Activated T-cell treated with anti-CD3 and anti-CD28 coated beads, Interleukin-2, amount 50 U/mL, for 72 hours (primary cell): ENCODE data around the gene TENT4B. TPM values are rescaled to one million over a fixed set of nuclear protein-coding genes. Genes with fewer than 3 reads are reported as not detected.
A peak's percentile ranks its signal among the peaks of the same experiment; 100 is the strongest.

Experiments
- ATAC-seq, 2 donors: fragments of 150-1000 bp; cut with Tn5 transposase; replicated peaks in 1 of 2; 2 replicates each; pipeline ENCODE4 v1.10.0; 2021; ENCODE audit warnings: moderate library complexity in 2 of 2, mild to moderate bottlenecking in 1 of 2
- DNase-seq, 2 donors: peaks; one replicate each; pipeline ENCODE4 v3.0.0; 2021 to 2022; ENCODE audit warnings: mixed read lengths in 1 of 2
- H3K27ac Mint-ChIP-seq: one replicate; pipeline ENCODE4 v1.8.0; 2022; ENCODE audit warnings: mild to moderate bottlenecking, moderate library complexity, mixed read lengths
- H3K27me3 Mint-ChIP-seq: one replicate; pipeline ENCODE4 v1.8.0; 2022; ENCODE audit warnings: low read depth, mixed read lengths
- H3K36me3 Mint-ChIP-seq, 2 donors: one replicate each; pipeline ENCODE4 v1.8.0; 2022; ENCODE audit warnings: mixed read lengths in 2 of 2, mild to moderate bottlenecking in 1 of 2; ENCODE audit not compliant: insufficient read depth in 2 of 2
- H3K4me1 Mint-ChIP-seq: one replicate; pipeline ENCODE4 v1.8.0; 2022; ENCODE audit warnings: low read depth, mixed read lengths
- H3K4me3 Mint-ChIP-seq, 2 donors: one replicate each; pipeline ENCODE4 v1.8.0; 2022; ENCODE audit warnings: mild to moderate bottlenecking in 2 of 2, mixed read lengths in 2 of 2, moderate library complexity in 2 of 2
- H3K9me3 Mint-ChIP-seq, 2 donors: one replicate each; pipeline ENCODE4 v1.8.0; 2022; ENCODE audit warnings: mixed read lengths in 2 of 2
- total RNA-seq, 2 donors: library from RNA; stranded (reverse); gene quantifications; one replicate each; pipeline ENCODE4 v1.2.3, GENCODE V29; 2022

TENT4B gene
- total RNA-seq, 2 donors from 2014 or later: 27.5 to 29.0 TPM

DNA sequence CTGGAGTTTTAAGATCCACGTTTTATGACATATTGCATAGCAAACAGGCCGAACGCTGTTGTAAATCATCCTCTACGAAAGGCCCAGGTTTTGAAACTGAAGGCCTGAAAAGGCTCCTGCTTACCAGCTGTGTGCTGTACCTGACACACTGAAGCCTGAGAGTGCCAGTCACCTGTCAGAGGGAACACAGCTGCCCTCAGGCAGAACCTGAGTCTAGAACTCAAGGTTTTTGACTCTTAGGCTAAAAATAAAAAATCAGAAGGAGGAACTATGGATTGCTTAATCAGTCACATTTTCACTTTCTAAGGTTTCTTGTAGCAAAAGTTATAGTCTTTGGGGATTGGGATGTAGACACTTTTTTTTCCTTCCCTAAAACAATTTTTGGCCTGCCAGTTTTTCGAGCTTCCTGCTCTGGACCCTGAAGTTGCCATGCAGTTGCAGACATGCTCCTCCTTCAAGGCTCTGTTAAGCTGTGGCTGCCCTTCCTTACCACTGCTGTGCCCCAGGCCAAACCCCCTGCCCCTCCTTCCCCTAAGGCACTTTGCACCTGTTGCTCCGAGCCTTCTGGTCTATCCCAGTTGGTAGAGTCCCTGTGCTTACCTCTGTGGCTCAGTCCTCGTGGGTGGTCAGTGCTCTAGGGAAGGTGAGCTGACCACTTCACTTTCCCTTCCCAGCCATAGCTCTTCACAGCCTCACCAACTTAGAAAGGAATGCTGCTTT, 56.6 kb downstream of the TENT4B start:
- peaks cover 26% of the 10 kb centered on the region for H3K4me1 Mint-ChIP-seq
- H3K9me3 Mint-ChIP-seq: no peaks in the 10 kb centered on the region
- no peak overlapping the region for H3K4me3 Mint-ChIP-seq
- ATAC-seq (peak in 1 of 2 donors; percentile 12), DNase-seq (no peak)
- H3K27ac Mint-ChIP-seq: peak overlapping the region; percentile 87
- no peaks in the 10 kb centered on the region for H3K27me3 Mint-ChIP-seq
- H3K36me3 Mint-ChIP-seq: peaks cover 0 to 12% of the 10 kb centered on the region in 2 donors

DNA sequence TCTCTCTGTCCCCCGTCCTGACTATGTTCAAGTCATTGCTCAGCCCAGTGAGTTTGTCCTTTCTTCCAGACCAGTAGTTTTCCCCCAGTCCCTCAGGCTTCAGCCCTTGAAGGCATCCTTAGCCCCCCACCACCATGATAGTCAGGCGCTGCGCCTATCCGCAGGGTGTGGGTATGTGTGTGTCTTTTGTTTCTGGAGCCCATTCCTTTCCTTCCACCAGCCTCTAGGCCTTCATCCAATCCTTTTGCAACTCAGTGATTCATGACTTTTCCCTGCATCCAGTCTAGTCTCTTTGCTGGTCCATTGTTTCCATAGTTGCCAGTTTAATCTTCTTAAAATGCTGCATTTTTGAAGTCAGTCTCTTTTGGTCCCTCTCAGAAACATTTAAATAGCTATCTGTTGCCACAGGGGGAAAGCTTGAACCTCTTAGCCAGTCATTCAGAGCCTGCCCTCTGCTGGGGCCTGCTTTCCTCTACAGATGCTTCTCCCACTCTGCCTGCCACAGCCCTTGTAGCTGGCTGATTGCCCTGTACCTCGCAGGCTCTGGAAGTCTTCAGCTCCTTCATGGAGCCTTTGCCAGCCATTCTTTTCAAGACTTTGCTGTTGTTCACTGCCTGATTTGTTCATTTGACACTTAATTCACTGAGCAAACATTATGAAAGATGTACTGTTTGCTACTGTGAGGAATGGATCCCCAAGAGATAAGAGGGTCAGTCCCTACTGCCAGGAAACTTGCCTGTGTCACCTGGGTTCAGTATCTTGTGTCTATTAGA, 57.3 kb downstream of the TENT4B start:
- H3K4me1 Mint-ChIP-seq: peaks cover 26% of the 10 kb centered on the region
- peak overlapping the region; percentile 87 for H3K27ac Mint-ChIP-seq
- DNase-seq (peak; percentile 70 to 72), ATAC-seq (peak; percentile 97 to 98)
- H3K9me3 Mint-ChIP-seq: no peaks in the 10 kb centered on the region
- no peak overlapping the region for H3K4me3 Mint-ChIP-seq
- no peaks in the 10 kb centered on the region for H3K27me3 Mint-ChIP-seq
- H3K36me3 Mint-ChIP-seq: peaks cover 1 to 17% of the 10 kb centered on the region in 2 donors

DNA sequence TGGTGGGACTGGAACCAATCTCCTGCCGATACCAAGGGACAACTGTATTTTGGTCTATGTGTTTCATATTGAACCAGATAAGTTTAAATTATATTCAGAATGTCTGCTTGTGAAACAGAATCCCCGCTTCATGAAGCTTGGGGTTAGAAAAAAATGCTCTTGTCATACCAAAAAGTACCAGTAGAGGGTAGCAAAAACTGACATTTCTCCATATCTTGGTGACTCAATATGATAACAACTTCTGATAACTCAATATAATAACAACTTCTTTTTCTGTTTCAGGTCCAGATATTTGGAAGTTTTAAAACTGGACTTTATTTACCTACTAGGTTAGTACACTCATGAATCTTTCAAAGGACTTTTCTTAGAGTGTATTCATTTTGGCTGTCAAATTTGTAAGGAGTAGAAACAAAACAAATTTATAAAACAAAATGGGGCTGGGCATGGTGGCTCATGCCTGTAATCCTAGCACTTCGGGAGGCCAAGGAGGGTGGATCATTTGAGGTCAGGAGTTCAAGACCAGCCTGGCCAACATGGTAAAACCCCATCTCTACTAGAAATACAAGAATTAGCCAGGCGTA, 60.9 kb downstream of the TENT4B start:
- Mint-ChIP-seq H3K27me3 (no peaks in the 10 kb centered on the region), H3K4me1 (peaks cover 21% of the 10 kb centered on the region), H3K9me3 (no peaks in the 10 kb centered on the region), H3K36me3 (peaks cover 1 to 27% of the 10 kb centered on the region in 2 donors), H3K4me3 (no peak overlapping the region), H3K27ac (peak overlapping the region; percentile 84)
- DNase-seq (peak in 1 of 2 donors; percentile 37), ATAC-seq (peak in 1 of 2 donors; percentile 39)

DNA sequence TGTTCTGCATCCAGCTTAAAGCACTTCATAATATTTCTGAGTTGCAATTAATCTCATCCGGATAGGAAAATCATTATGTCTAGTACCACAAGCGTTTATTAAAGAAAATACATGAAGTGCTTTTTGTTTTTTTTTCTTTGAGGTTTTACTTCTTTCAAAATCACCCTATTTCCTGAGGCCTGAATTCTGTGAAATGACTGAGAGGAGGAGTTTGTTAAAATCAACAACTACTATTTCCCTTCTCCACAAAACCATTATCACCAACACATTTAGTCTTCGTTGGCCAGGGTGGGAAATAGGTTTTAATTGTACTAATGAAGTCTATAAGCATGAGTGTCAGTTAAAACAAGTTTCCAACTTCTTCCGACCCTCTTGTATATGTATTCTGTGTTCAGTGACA, 62.6 kb downstream of the TENT4B start:
- H3K4me3 Mint-ChIP-seq: peak overlapping the region in 1 of 2 donors; percentile 51
- no peak for ATAC-seq
- no peak for DNase-seq
- H3K9me3 Mint-ChIP-seq: no peaks in the 10 kb centered on the region
- H3K4me1 Mint-ChIP-seq: peaks cover 7% of the 10 kb centered on the region
- H3K36me3 Mint-ChIP-seq: peaks cover 1 to 27% of the 10 kb centered on the region in 2 donors
- H3K27me3 Mint-ChIP-seq: no peaks in the 10 kb centered on the region
- peak overlapping the region; percentile 85 for H3K27ac Mint-ChIP-seq

DNA sequence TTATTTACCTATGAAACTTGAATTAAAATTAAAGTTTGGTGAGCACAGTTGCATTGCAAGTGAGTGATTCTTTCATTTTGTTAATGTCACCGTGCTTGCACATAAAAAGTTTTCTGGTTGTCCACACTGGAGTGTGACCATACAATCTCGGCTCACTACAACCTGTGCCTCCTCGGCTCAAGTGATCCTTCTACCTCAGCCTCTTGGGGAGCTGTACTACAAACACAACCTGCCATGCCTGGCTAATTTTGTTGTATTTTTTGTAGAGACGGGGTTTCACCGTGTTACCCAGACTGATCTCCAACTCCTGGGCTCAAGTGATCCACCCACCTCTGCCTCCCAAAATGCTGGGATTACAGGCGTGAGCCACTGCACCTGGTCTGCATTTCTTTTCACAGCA, 63.1 kb downstream of the TENT4B start:
- peaks cover 1 to 28% of the 10 kb centered on the region in 2 donors for H3K36me3 Mint-ChIP-seq
- no peak overlapping the region for H3K4me3 Mint-ChIP-seq
- ATAC-seq: no peak

DNA sequence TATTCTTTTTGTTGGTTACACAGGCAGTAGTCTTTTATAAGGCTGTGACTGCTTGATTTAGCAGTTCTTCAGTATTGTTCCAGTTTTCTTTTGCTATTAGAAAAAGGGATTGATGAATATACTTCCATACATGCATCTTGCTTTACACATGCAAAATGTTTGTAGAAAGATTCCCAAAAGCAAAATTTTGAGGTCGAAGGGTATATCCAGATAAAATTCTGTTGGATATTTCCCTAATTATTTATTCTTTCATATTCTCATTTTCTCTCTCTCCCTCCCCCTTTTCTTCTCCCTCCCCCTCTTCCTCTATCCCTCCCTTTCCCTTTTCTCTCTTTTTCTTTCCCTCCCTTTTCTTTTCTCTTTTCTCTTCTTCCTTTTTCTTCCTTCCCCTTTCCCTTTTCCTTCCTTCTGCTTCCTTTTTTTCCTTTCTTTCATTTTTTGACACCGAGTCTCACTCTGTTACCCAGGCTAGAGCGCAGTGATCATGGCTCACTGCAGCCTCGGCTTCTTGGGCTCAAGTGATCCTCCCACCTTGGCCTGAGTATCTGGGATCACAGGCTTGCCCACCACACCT, 66.4 kb downstream of the TENT4B start:
- DNase-seq (no peak), ATAC-seq (no peak)
- no peaks in the 10 kb centered on the region for H3K27me3 Mint-ChIP-seq
- no peak overlapping the region for H3K27ac Mint-ChIP-seq
- no peak overlapping the region for H3K4me3 Mint-ChIP-seq
- no peaks in the 10 kb centered on the region for H3K4me1 Mint-ChIP-seq
- peaks cover 1 to 22% of the 10 kb centered on the region in 2 donors for H3K36me3 Mint-ChIP-seq
- H3K9me3 Mint-ChIP-seq: no peaks in the 10 kb centered on the region

More for the DNA sequence above, 63.1 kb downstream of the TENT4B start:
- Mint-ChIP-seq H3K27me3 (no peaks in the 10 kb centered on the region), H3K4me1 (peaks cover 5% of the 10 kb centered on the region), H3K27ac (no peak overlapping the region), H3K9me3 (no peaks in the 10 kb centered on the region)
- no peak for DNase-seq

DNA sequence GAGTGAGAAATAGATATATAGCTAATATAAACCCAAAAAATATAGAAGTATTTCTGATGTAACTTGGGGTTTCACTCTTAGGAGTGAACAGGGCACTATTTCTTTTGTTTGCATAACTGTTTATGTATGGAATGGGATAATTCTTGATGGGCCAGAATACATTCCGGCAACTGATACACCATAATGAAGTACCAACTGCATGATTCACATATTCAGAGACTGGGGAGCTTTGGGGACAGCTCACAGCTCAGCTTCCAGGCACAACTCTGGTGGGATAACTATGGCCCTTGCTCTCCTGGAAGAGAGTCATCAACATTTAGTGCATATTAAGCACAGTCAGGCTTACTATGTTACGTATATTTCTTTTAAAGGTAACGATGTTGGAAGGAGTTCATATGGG, 71.2 kb downstream of the TENT4B start:
- DNase-seq (no peak), ATAC-seq (no peak)
- no peaks in the 10 kb centered on the region for H3K27me3 Mint-ChIP-seq
- peaks cover 9% of the 10 kb centered on the region for H3K4me1 Mint-ChIP-seq
- H3K4me3 Mint-ChIP-seq: no peak overlapping the region
- H3K9me3 Mint-ChIP-seq: no peaks in the 10 kb centered on the region
- no peak overlapping the region for H3K27ac Mint-ChIP-seq
- peaks cover 3 to 28% of the 10 kb centered on the region in 2 donors for H3K36me3 Mint-ChIP-seq

DNA sequence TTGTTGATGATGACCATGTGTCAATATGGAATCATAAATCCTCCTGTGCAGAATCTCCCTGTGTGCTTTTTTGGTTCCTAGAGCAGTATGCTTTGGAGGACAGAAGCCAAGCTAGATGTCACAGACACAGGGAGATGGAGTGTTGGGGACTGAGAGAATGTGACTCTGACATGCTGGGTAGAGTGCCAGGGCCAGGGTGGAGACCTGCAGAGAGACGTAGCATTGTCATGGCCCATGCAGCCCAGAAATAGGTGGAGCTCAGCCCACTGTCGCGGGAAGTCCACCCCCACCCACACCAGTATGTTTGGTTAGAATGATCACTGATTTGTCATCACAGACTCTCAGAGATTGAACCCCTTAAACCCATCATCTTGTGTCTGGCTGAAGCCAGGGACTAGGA, 74.0 kb downstream of the TENT4B start:
- Mint-ChIP-seq H3K27ac (peak overlapping the region; percentile 57), H3K36me3 (peaks cover 3 to 25% of the 10 kb centered on the region in 2 donors), H3K4me1 (peaks cover 9% of the 10 kb centered on the region), H3K27me3 (no peaks in the 10 kb centered on the region), H3K4me3 (no peak overlapping the region), H3K9me3 (no peaks in the 10 kb centered on the region)
- ATAC-seq: peak; percentile 46 to 60
- no peak for DNase-seq

DNA sequence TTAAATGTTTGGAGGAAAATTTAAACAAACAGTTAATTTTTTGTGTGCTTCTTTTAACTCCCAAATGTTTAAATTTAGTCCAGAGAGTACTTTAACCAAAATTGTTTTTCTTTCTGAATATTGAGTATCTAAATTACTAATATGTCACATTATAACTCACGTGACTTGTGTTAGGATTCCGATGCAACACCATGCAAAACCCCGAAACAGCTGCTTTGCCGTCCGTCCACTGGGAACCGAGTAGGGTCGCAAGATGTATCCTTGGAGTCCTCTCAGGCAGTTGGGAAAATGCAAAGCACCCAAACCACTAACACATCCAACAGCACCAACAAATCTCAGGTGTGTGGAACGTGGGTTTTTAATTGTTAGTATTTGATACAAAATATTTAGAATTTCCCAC, 74.6 kb downstream of the TENT4B start:
- H3K36me3 Mint-ChIP-seq: peaks cover 3 to 25% of the 10 kb centered on the region in 2 donors

DNA sequence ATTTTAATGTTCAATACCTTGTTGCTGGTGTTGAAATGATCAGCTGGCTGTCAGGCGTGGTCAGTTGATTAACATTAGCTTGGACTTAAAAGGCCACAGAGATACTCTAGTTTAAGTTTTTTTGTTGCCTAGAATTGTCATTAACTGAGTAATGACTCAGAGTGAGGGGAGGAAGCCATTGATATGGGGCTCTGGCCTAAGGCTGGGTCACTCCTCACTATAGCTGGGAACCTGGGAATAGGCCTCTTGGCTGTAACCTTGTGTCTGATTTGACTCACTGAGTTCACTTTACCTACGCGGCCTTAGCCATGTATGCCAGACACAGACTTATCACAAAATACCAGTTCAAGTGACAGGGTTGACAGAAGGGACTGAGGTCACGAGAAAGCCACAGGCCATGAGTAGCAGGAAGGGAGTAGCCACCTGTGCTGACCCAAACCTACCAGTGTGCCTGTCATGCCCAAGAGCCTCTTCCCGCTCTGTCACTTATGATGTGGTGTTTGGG, 75.3 kb downstream of the TENT4B start:
- H3K27ac Mint-ChIP-seq: peak overlapping the region; percentile 42
- peaks cover 3 to 21% of the 10 kb centered on the region in 2 donors for H3K36me3 Mint-ChIP-seq
- DNase-seq (no peak), ATAC-seq (peak; percentile 63 to 72)
- peaks cover 9% of the 10 kb centered on the region for H3K4me1 Mint-ChIP-seq
- H3K9me3 Mint-ChIP-seq: no peaks in the 10 kb centered on the region
- H3K27me3 Mint-ChIP-seq: no peaks in the 10 kb centered on the region
- no peak overlapping the region for H3K4me3 Mint-ChIP-seq

More for the DNA sequence above, 74.6 kb downstream of the TENT4B start:
- Mint-ChIP-seq H3K4me1 (peaks cover 9% of the 10 kb centered on the region), H3K9me3 (no peaks in the 10 kb centered on the region), H3K27me3 (no peaks in the 10 kb centered on the region), H3K27ac (peak overlapping the region; percentile 57), H3K4me3 (no peak overlapping the region)
- DNase-seq (no peak), ATAC-seq (no peak)

DNA sequence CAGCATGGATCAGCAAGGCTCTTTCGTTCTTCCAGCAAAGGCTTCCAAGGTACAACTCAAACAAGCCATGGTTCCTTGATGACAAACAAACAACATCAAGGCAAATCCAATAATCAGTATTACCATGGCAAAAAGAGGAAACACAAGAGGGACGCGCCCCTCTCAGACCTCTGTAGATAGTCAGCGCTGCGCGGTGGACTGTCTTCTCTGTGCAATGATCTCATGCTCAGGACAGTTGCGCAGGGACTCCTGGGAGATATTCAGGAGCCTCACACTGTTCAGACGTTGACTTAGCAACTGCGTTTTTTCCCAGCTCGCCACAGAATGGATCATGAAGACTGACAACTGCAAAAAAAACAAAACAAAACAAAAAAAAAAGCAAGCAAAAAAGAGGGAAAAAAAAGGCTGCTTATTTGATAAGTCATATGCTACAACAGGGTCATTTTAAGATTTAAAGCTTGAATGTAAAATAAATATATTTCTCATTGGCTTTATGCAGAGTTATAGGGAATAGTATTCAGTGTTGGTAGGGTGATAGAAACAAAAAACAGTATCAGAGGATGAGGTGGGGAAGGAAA, 76.1 kb downstream of the TENT4B start:
- no peak overlapping the region for H3K4me3 Mint-ChIP-seq
- peaks cover 3 to 21% of the 10 kb centered on the region in 2 donors for H3K36me3 Mint-ChIP-seq
- DNase-seq: no peak
- no peaks in the 10 kb centered on the region for H3K9me3 Mint-ChIP-seq
- ATAC-seq: no peak
- H3K4me1 Mint-ChIP-seq: peaks cover 9% of the 10 kb centered on the region
- H3K27ac Mint-ChIP-seq: peak overlapping the region; percentile 62
- no peaks in the 10 kb centered on the region for H3K27me3 Mint-ChIP-seq

DNA sequence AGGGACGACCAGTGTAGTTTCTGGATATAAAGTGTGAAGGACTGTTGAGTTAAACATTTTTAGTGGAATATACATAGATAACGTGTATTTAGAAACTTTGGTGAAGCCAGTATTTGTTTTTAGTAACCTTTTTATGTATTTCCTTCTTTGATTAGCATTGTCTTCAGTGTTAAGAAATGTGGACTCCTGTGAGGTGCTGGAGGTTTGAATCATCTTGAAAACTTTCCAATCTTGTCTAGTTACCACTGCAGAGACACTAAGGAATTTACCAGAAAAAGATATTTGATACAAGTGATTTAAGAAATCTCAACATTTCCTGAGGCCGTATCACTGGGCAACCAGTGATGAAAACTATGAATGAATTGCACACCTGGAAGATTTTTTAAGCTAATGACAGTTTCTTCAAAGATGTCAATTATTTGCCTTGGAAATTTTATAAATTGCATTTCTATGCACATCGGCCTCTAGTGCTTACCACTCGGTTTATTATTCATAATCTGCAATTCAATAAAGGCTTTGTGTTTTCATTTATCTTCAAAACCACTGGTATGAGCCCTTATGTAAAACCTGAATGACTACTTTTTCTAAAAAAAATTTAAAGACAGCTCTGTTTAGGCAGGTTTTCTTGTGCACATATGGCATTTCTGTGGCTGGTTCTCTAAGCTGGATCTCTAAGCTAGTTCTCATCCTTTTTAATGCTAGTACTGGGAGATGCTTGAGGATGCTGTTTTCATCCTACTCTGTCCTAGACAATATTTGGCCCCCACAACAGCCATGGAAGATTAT, 81.9 kb downstream of the TENT4B start:
- ATAC-seq: no peak
- Mint-ChIP-seq H3K27ac (no peak overlapping the region), H3K4me3 (no peak overlapping the region)

More for the DNA sequence above, 81.9 kb downstream of the TENT4B start:
- Mint-ChIP-seq H3K9me3 (no peaks in the 10 kb centered on the region), H3K36me3 (no peaks in the 10 kb centered on the region), H3K27me3 (no peaks in the 10 kb centered on the region), H3K4me1 (peaks cover 6% of the 10 kb centered on the region)
- no peak for DNase-seq
